ENCODE measurements around the gene SEMG1.
A peak's percentile ranks its signal among the peaks of the same experiment; 100 is the strongest.

SEMG1 gene

DNA sequence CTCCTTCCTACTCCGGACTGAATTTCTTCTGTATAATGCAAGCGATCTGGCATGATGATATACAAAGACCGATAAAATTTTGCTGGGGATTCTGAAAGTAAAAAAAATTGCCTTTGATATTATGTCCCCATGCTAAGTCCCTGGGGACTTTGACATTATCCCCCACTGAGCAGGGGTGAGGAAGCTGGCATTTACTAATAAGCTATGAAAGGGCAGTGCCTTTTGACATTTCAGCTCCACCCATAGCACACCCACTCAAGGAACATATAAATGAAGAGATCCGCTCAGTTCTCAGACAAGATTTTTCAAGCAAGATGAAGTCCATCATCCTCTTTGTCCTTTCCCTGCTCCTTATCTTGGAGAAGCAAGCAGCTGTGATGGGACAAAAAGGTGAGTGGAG lies 14.2 kb downstream of the SEMG1 start, which contains the start of gene SEMG2:
SEMG2 (plus strand) TSS at position 298 of the 400 bp plus-strand sequence; CDS start at position 315, 17 bp downstream.
- H3K27ac ChIP-seq = no peak within 1 kb of the TSS
- H3K36me3 ChIP-seq (replicated peaks) = no peaks in the 10 kb centered on the region
- TF ChIP-seq, protein P1, sequence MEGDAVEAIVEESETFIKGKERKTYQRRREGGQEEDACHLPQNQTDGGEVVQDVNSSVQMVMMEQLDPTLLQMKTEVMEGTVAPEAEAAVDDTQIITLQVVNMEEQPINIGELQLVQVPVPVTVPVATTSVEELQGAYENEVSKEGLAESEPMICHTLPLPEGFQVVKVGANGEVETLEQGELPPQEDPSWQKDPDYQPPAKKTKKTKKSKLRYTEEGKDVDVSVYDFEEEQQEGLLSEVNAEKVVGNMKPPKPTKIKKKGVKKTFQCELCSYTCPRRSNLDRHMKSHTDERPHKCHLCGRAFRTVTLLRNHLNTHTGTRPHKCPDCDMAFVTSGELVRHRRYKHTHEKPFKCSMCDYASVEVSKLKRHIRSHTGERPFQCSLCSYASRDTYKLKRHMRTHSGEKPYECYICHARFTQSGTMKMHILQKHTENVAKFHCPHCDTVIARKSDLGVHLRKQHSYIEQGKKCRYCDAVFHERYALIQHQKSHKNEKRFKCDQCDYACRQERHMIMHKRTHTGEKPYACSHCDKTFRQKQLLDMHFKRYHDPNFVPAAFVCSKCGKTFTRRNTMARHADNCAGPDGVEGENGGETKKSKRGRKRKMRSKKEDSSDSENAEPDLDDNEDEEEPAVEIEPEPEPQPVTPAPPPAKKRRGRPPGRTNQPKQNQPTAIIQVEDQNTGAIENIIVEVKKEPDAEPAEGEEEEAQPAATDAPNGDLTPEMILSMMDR (IDR thresholded peaks at IDR 0.05; ENCODE audit: low read depth, low read length, missing control alignments) = no peak
- DNase-seq = no peak
- H3K27me3 ChIP-seq (replicated peaks) = no peaks in the 10 kb centered on the region
- in situ Hi-C loops (cut with HindIII; ENCODE audit: low pct_ligation_motif_present, low sequenced_read_pairs) = no loop called here
- H3K4me3 ChIP-seq (ENCODE audit: low read depth, low read length) = no peak within 1 kb of the TSS

DNA sequence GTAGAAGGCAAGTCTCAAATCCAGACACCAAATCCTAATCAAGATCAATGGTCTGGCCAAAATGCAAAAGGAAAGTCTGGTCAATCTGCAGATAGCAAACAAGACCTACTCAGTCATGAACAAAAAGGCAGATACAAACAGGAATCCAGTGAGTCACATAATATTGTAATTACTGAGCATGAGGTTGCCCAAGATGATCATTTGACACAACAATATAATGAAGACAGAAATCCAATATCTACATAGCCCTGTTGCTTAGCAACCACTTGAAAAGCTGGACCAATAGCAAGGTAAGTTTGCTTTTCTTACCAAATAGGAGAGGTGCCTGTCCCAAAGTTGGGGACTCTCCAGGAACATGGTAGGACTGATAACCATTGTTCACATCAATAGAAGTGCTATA lies 16.3 kb downstream of the SEMG1 start:
- H3K4me3 ChIP-seq (ENCODE audit: low read depth, low read length) = no peak overlapping the region
- TF ChIP-seq, protein P1 (IDR thresholded peaks at IDR 0.05; ENCODE audit: low read depth, low read length, missing control alignments) = no peak
- no peaks in the 10 kb centered on the region for H3K27me3 ChIP-seq (replicated peaks)
- in situ Hi-C loops (cut with HindIII; ENCODE audit: low pct_ligation_motif_present, low sequenced_read_pairs) = no loop called here
- DNase-seq = no peak
- no peaks in the 10 kb centered on the region for H3K36me3 ChIP-seq (replicated peaks)
- no peak overlapping the region for H3K27ac ChIP-seq

DNA sequence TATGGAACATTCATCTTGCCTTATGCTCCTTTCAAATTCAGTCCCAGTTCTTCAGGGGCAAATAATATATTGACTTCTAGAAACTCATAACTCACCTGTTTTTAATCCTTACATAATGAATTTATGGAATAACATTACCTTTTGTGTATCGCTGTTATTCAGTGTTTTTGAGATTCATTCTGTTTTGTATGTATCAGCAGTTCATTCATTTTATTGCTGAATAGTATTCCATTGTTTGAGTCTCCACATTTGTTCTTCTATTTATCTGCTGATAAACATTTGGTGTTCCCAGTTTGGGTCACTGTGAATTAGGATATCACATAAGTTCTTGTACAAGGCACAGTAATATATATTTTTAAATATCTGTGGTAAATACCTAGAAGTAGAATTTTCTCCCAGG lies 19.5 kb downstream of the SEMG1 start:
- Histone ChIP-seq H3K4me3 (ENCODE audit: low read depth, low read length) (no peak overlapping the region), H3K27ac (no peak overlapping the region), H3K27me3 (replicated peaks) (no peaks in the 10 kb centered on the region), H3K36me3 (replicated peaks) (no peaks in the 10 kb centered on the region)
- TF ChIP-seq, protein P1 (IDR thresholded peaks at IDR 0.05; ENCODE audit: low read depth, low read length, missing control alignments) = no peak
- in situ Hi-C loops (cut with HindIII; ENCODE audit: low pct_ligation_motif_present, low sequenced_read_pairs) = no loop called here
- DNase-seq = no peak

DNA sequence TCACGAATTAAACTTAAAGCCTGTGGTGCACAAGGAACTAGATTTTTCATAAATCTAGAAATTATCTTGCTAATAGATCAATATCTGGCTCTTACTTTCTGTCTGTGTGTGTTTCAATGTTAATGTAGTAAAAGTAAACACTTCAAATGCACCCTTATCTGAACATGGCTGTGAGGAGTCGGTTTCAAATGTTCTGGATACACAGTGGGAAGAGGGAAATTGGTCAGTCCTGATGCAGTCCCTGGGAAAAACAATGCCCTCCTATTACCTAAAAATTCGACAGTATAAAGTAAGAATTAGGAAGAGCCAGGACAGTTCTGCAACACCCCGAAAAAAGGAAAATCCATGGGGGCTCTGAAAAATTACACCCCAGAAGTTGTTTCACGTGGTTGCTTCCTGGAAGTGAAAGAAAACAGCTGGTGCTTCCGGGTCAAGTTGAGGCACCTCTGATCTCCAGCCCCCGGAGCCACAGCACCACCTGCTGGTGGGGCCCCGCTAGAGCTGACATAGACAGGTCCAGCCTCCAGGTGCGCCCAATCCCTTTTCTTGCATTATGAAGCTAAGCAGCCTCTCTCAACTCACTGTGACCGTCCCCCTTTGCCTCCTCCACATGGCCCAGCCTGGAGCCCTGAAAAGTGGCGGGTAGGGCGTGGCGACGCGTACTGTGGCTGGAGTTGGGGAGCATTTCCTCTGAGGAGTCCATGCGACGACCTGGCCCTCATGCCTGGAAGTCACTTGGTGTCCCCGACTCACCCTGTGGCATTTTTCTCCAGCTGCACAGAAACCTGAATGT lies 22.6 kb downstream of the SEMG1 start:
- Histone ChIP-seq H3K27ac (no peak overlapping the region), H3K4me3 (ENCODE audit: low read depth, low read length) (no peak overlapping the region), H3K36me3 (replicated peaks) (no peaks in the 10 kb centered on the region), H3K27me3 (replicated peaks) (no peaks in the 10 kb centered on the region)
- in situ Hi-C loops (cut with HindIII; ENCODE audit: low pct_ligation_motif_present, low sequenced_read_pairs) = no loop called here
- DNase-seq = no peak
- TF ChIP-seq, protein P1 (IDR thresholded peaks at IDR 0.05; ENCODE audit: low read depth, low read length, missing control alignments) = peak; percentile 71

DNA sequence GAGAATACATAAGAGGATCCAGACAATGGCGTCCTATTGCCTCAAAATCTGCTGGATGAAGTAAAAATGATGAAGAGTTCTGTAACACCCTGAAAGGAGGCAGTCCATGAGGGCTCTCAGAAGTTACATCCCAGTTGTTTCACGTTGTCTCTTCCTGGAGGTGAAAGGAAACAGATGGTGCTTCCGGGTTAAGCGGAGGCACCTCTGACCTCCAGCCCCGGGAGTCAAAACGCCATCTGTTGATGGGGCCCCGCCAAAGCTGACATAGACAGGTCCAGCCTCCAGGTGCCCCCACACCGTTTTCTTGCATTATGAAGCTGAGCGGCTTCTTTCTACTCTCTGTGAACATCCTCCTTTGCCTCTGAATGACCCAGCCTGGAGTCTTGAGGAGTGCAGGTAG lies 23.8 kb downstream of the SEMG1 start:
- TF ChIP-seq, protein P1 (IDR thresholded peaks at IDR 0.05; ENCODE audit: low read depth, low read length, missing control alignments) = no peak
- Histone ChIP-seq H3K4me3 (ENCODE audit: low read depth, low read length) (no peak overlapping the region), H3K27me3 (replicated peaks) (no peaks in the 10 kb centered on the region), H3K36me3 (replicated peaks) (no peaks in the 10 kb centered on the region), H3K27ac (no peak overlapping the region)
- DNase-seq = no peak
- in situ Hi-C loops (cut with HindIII; ENCODE audit: low pct_ligation_motif_present, low sequenced_read_pairs) = no loop called here

DNA sequence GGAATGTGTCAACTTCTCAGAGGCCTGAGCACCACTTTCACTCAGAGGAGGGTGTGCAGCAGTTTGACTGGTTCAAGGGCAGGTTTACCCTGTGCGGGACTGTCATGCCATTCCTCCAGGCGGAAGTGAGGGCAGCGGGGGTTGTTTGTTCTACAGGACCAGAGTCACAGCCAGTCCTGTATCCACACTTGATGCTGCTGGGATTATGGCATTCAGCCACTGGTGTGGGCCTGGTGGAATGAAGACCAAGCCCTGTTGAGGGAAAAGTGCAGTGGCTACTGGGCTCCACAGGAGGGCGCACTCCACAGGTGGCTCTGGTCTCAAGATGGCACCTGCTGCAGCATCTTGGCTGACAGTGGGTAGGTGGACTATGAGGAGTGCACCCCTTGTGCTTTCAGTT lies 29.2 kb downstream of the SEMG1 start:
- Histone ChIP-seq H3K27ac (no peak overlapping the region), H3K4me3 (ENCODE audit: low read depth, low read length) (no peak overlapping the region), H3K27me3 (replicated peaks) (no peaks in the 10 kb centered on the region), H3K36me3 (replicated peaks) (no peaks in the 10 kb centered on the region)
- TF ChIP-seq, protein P1 (IDR thresholded peaks at IDR 0.05; ENCODE audit: low read depth, low read length, missing control alignments) = peak; percentile 63
- no peak for DNase-seq
- in situ Hi-C loops (cut with HindIII; ENCODE audit: low pct_ligation_motif_present, low sequenced_read_pairs) = no loop called here

Measured in brain microvascular endothelial cell (primary cell).